Peyer's patch (tissue), 4 donors: Measurements from ENCODE around the gene TTC6.

ENCODE experiments used
- POLR2A ChIP-seq, 2 donors: fragments of 450-650 bp; IDR thresholded peaks; one replicate each; pipeline ENCODE4 v1.5.1; 2017; ENCODE audit warnings: antibody characterized with exemption in 2 of 2, mild to moderate bottlenecking in 2 of 2, moderate library complexity in 2 of 2
- TF ChIP-seq, protein P1 (sequence below), 6 experiments: fragments of 450-650 bp in 4 of 6; fragments of 200-600 bp in 2 of 6; sonication (generic) in 1 of 6; IDR thresholded peaks; one replicate each; pipeline ENCODE4 v1.5.1; 2017 to 2019; ENCODE audit warnings: antibody characterized with exemption in 6 of 6, mild to moderate bottlenecking in 3 of 6, moderate library complexity in 1 of 6

DNA sequence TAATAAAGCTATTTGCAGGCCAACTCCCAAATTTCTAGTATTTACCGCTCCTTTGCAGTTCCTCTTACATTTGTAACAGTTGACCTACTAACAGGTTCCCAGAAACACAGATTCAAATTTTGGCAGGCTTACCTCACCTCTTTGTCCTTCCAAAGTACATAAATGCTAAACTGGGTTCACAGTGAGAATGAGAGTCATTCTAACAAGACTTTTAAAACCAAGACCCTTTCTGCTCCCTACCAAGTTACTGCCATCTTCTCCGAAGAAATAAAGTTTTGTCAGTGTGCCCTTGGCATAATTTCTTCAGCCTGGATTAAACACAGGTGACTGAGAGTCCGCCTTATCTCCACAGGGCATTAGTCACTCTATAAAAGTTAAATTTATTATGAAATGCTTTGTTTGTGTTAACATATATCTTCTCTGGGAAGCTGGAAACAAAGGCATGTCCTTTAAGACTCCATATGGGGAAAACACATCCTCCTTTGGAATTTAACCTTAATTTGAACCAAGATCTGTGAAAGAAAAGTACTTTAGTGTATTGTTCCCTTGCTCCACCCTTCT is 28.5 kb upstream of the TTC6 start:
- TF ChIP-seq, protein P1, sequence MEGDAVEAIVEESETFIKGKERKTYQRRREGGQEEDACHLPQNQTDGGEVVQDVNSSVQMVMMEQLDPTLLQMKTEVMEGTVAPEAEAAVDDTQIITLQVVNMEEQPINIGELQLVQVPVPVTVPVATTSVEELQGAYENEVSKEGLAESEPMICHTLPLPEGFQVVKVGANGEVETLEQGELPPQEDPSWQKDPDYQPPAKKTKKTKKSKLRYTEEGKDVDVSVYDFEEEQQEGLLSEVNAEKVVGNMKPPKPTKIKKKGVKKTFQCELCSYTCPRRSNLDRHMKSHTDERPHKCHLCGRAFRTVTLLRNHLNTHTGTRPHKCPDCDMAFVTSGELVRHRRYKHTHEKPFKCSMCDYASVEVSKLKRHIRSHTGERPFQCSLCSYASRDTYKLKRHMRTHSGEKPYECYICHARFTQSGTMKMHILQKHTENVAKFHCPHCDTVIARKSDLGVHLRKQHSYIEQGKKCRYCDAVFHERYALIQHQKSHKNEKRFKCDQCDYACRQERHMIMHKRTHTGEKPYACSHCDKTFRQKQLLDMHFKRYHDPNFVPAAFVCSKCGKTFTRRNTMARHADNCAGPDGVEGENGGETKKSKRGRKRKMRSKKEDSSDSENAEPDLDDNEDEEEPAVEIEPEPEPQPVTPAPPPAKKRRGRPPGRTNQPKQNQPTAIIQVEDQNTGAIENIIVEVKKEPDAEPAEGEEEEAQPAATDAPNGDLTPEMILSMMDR (IDR thresholded peaks at IDR 0.05), result no peak
- TF ChIP-seq POLR2A (IDR thresholded peaks at IDR 0.05), result no peak
